HG03196 (cell line): ENCODE results near the gene TUBGCP6.

Experiments
- ATAC-seq: cut with Tn5 transposase; IDR thresholded peaks from one replicate; pipeline ENCODE4 v1.9.1; 2021; ENCODE audit not compliant: unreplicated experiment

The TUBGCP6 gene

DNA sequence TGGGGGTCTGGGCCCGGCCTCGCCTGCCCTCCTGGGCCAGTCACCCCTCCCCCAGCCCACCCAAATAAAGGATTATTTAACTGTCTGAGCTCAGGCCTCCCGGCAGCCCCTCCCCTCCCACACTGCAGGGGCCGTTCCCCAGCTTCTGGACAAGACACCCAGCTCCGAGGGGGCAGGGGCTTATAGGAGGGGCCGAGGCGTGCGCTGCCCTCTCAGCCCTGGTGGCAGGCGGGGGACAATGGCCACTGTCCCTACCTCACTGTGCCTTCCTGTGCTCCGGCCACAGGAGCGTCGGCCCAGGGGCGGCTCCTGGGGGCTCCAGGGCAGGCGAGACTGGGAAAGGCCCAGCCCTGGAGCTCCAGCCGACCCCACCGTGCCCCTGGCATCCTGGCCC, 46.2 kb downstream of the TUBGCP6 start:
- no peak for ATAC-seq

DNA sequence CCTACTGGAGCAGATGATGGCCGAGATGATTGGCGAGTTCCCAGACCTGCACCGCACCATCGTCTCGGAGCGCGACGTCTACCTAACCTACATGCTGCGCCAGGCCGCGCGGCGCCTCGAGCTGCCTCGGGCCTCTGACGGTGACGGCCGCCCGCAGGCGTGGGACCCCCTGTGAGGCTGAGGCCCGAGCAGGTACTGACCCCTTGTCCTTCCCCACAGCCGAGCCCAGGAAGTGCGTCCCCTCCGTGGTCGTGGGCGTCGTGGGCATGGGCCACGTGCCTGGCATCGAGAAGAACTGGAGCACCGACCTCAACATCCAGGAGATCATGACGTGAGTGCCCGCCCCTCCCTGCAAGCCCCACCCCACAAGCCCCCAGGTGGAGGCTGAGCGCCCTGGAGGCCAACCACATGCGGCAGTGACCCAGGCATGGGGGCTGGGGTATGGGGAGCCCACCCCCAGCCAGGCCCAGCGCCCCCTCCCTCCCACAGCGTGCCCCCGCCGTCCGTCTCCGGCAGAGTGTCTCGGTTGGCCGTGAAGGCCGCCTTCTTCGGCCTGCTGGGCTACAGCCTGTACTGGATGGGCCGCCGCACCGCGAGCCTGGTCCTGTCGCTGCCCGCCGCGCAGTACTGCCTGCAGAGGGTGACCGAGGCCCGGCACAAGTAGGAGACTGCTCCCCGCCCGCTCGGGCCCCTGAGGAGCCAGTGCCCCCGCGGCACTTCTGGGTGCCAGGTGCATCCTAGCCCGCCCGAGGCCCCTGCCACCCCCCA, 46.8 kb downstream of the TUBGCP6 start:
- ATAC-seq, result no peak

DNA sequence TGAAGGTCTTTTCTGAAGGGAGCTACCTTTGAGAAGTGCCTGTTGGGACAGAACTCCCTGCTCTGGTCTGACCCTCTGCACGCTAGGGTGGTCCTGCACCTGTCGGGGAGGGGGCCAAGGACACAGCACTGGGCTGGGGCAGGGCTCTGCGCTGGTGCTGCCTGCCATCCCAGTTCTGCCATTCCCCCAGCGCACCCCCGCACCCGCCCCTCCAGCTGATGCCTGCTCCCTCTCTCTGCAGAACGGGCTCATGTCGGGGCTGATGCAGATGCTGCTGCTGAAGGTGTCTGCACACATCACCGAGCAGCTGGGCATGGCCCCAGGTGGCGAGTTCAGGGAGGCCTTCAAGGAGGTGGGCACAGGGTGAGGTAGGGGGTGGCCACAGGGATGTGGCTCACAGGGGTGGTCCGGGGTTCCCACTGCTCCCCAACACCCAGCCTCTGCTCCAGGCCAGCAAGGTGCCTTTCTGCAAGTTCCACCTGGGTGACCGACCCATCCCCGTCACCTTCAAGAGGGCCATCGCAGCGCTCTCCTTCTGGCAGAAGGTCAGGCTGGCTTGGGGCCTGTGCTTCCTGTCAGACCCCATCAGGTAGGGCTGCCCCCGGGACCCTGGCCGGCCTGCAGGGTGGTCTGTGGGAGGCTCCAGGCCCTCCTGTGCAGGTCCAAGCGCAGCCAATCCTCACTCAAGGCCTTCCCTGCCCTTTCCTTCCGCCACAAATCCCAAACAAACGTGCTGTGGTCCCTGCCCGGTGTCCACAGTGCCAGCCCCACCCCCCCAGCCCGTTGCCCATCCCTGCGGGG, 47.6 kb downstream of the TUBGCP6 start:
- ATAC-seq, result no peak

DNA sequence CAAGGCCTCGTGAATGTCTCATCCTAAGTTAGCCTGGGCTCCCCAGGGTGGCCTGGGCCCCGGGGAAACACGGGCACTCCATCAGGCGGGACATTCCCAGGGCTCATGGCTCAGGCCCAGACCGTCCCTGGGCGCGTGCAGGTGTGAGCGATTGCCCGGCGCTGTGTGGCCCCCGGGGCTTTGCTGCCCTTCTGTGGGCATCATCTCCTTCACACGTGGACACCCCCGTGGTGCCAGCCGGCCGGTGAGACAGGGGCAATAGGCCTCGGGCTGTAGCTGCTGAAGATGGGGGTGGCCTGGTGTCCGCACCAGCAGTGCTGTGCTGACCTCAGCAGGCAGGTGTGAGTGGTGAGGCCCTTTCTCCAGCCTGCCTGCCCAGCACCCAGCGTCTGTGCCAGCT, 48.6 kb downstream of the TUBGCP6 start:
- ATAC-seq, result no peak

DNA sequence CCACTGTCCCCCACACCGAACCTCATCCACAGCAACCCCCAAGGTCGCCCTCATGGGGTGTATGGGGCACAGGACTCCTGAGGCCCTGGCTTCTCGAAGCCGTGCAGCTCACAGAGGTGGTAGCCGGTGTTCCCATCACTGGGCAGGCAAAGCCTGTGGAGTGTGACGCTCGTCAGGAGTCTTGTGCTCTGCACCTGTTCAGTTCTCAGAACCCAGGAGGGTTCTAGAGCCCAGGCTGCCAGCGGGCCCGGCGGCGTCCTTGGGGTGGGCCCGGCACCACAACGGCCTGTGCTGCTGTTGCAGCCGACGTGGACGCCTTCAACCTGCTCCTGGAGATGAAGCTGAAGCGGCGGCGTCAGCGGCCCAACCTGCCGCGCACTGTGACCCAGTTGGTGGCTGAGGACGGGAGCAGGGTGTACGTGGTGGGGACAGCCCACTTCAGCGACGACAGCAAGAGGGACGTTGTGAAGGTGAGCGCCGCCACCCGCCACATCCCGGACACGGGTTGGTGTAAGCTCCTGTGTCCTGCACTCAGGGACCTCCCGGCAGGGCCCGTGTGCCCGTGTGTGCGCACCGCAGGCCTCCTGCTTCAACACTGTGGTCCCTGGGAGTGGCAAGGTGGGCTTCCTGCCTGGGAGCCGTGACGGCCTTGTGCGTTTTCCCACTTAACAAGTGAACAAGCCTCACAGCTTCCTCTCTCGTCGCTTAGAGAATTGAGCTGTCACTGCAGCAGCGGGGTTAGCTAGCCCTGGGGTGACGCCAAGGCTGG, 50.6 kb downstream of the TUBGCP6 start:
- no peak for ATAC-seq

DNA sequence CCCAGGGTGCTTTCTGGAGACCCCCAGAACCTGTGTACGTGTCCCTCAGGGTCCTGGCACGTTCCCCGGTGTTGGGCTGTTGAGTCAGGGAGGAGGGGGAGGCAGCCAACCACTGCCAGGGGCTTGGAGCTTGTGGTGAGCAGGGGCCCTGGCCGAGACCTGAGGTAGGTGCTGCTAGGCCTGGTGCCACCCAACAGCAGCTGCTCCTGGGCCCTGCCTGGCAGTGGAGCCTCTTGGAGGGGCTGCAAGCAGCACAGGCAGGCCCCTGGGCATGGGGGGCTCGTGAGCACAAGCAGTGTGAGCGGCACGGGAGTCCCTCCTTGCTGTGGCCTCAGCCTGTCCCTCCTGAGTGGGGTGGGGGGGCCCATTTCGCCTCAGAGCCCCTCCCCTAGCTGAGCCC, 51.2 kb downstream of the TUBGCP6 start:
- no peak for ATAC-seq

DNA sequence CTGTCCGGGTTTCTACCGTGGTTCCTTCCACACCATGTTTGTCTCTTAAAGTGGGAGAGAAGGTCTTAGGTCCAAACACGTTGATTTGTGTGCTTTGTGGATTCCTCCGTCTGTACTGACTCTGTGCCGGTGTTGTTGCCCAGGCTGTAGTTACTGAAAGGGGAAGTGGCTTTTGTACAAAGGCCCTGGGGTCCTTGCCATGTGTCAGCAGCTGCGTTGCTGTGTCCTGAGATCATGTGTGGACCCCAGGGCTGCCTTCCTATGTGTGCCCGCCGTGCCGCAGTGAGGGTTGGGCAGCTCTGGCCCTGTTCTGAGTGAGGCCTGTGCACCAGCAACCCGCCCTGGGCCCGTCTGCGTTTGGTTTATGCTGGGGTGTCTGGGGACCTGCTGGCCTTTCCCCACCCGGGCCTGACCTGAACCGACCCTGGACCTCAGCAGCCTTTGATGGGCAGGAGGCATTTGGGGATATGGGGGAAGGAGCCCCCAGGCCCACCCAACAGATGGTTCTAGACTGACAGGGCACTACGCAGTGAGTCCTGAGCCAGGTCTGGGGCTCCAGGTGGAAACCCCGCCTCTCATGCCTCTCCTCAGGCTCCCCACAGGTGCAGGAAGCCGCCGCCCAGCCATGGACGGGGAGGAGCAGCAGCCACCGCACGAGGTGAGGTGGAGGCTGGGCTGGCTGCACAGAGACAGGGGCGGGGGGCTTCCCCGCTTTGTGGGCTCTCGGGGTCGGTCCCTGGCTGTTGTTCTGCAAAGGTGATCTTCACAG, 52.2 kb downstream of the TUBGCP6 start:
- ATAC-seq, result no peak

DNA sequence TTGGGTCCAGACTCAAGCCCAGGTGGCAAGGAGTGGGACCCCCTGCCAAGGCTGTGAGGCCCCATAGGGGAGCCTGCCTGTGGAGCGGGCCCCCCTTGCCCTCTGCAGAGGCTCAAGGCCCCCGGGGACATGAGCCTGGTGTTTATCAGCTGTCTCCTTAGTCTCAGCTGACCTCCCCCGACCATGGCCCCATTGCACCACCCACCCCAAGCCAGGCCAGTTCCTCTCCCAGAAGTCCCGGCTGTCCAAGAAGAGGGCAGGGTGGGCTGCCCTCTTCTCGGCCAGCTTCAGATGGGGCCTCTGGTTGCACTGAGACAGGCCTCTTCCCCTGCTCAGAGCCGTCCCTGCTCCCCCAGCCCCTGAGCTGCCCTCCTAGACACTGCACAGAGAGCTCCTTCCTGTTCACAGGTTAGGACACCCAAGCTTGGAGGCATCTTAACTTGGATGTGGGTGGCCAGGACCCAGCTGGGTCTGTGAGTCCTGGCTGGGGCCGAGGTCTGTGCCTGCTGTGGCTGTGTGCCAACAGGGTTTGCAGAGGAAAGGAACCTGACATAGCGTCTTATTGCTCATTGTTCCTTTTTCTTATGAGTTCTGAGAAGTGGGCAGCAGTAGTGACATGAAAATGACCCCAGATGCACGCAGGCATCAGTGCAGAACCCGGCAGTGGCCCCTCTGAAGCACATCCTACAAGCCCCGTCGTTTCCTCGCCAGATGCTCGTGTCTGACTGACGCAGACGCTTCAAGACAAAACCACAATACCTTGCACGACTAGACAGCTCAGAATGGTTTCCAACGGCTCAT, 53.7 kb downstream of the TUBGCP6 start:
- ATAC-seq, result no peak

DNA sequence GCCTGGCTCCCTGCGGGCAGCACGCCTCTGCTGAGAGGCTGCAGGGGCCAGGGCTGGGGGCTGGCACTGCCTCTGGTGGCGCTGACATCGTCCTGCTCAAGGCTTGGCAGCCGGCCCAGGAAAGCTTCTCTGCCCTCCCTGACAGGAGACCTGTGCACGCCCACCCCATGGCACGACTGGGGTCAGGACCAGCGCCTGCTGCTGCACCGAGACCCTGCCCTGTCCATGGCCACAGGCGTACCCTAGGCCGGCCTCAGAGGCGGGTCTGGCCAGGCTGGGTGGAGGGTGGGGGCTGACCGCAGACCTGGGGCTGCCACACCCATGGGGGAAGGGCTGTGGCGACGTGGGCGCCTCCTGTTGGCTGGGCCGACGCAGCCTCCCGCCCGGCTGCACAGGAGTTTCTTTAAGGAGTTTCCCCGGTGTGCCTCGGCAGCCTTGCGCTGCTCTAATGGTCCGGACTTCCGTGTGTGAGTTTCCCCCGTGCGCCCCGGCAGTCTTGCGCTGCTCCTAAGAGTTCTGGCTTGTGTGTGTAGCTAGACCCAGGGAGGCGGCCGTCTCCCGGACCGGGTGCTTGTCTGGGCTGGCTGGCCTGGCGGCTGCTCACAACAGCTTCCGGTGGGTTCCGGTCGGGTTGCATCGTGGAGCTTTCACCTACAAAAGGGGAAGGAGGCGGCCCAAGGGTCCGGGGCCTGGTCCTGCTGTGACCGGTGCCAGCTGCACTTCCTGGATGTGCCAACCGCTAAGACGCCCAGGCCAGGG, 54.5 kb downstream of the TUBGCP6 start:
- ATAC-seq, result peak; percentile 39

DNA sequence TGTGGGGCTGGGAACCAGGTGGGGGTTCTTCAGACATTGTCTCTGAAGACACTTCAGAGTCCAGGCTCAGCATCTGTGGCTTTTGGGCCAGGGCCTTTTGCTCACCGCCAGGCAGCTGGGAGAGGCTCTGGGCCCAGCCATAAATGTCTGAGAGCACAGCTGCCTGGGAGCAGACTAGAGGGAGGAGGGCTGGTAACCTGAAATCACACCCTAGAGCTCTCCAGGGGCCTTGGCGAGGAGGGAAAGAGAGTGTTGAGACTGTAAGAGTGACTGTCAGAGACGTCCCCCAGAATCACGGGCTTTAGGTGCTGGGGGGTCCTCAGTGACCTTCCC, 55.0 kb downstream of the TUBGCP6 start:
- ATAC-seq, result no peak

DNA sequence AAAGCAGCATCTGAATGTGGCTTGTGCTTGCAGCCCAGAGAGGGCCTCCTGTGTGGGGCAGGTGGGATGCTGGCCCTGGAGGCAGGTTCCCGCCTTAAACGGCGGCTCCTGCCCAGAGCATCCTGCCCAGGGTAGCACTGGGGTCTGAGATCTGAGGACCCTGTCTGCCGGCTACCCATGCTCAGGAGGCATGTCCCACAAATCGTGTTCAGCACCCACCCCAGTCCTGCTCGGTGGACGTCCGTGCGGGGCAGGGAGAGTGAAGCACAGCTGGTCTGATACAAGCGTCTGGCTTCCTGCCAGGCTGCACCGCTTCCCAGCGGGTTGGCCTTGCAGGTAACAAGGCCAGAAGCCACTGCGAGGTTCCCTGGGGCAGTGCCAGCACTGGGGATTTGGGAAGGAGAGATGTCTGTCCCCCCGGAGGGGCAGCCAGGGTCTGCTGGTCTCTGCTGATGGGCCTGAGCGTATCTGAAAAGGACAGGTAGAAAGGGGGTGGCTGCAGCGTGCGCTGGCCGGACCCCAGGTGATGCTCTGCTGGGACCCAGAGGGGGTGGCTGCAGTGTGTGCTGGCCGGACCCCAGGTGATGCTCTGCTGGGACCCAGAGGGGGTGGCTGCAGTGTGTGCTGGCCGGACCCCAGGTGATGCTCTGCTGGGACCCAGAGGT, 55.5 kb downstream of the TUBGCP6 start:
- no peak for ATAC-seq

DNA sequence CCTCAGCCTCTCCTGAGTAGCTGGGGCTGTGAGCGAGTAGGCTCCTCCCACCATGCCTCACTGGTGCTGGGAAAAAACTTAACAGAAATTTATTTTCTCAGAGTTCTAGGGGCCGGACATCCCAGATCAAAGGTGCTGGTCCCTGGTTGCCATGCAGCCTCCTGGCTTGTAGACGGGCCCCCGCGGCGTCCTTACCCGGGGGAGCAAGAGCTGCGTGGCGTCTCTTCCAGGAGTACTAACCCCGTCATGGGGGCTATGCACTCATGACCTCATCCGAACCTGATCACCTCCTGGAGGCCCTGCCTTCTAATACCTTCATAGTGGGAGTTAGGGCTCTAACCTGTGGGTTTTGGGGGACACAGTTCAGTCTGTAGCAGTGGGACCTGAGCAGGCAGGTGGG, 56.5 kb downstream of the TUBGCP6 start:
- no peak for ATAC-seq

DNA sequence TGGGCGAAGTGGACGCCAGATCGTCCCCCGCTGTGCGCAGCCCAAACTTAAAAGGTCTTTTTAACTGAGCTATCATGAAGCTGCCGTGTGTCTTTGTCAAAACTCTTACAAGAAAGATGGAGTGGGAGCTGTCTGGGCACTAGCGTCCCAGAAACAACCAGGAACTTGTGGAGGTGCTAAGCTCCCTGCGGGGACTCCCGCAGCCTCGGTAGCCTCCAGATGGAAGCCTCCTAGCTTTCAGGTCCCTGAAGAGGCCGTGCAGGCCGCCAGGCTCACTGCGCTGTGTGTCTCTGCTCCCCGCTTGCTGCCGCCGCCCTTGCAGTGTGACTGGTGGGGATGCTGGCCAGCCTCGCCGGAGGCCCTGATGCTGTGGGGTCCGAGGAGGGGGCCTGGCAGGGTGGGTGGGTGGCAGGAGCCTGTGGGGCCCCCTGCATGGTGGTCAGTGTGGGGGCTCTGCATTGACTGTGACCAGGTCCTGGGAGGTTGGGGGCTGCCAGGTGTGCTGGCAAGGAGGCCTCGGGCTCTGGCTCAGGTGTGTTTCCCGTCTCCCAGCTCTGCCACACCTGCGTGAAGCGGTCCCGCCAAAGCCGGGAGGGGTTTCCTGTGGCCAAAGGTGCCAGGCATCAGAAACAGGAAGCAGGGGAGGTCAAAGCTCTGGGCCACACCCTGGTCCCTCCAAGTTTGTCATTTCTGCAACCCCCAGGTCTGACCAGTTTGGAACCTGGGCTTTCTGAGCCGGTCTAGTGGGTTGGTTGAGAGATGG, 57.9 kb downstream of the TUBGCP6 start:
- no peak for ATAC-seq

DNA sequence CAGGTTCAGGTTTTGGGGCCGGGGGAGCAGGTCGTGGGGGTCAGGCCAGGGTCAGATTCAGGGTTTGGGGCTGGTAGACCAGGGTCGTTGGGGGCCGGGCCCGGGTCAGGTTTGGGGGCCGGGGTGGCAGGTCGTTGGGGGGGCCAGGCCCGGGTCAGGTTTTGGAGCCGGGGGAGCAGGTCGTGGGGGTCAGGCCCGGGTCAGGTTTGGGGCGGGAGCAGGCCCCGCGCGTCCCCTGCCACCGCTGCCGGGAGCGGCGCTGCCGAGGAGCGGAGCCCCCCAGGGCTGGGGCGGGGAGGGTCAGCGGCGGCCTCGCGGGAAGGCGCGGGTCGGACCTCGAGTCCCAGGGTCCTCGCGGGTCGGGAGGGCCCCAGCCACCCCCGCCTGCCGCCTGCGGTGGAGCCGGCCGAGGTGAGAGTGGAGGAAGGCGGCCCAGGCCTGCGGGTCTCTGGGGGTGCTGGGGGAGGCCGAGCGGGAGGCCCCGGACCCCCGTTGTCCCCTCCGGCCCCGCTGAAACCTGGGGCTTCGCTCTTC, 58.6 kb downstream of the TUBGCP6 start:
- no peak for ATAC-seq

DNA sequence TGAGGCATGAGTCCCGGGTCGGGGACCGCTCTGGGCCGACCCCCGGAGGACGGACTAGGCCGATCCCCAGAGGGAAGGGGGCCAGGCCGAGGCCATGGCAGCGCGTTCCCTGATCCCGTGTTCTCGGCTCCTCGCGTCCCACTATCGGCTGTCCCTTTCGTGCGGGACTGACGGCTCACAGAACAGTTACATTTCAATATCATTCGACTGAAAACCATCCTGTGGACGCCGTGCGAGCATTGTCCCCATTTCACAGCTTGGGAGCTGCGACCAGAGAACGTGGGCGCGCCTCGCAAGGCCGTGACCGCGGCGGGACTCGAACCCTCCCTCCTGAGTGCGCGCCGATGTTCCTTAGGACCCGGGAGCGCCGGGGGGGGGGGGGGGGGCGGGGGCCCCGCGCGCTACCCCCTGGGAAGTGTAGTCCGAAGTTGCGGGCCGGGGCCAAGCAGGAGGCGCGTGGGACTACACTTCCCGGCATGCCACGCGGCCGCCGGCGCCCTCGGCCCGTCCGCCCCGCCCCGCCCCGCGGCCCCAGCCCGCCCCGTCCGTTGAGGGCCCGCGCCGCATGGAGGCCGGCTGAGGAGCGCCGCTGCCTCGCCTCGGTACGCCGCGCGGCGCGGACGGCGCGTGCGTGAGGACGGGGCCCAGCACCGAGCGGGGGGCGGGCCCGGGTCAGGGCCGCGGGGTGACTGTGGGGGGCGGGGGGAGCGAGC, 59.3 kb downstream of the TUBGCP6 start, which contains the start of gene TRABD:
TRABD (plus strand) TSS at position 539 of the 713 bp plus-strand sequence. CDS start 7,148 bp downstream, outside the sequence.
- no peak for ATAC-seq

DNA sequence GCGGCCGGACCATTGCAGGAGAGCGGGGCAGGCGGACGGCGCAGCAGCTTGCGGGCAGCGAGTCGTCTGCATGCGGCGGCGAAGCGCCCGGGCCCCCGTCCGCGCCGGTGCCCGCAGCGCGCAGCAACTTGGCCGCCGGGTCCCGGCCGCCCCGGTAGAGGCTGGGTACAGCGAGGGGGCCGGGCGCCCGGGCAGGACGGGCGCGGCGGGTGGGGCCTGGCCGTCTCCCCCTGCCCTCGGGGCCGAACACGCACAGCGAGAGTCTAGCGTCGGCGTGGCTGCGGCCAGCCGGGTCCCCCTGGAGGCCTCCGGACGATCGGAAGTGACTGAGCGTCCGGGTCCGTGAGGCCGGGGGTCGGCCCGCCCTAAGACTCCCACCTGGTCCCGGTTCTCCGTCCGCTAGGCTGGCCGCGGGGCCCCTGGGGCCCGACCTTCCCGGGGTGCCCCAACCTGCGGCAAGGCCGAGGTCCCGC, 59.9 kb downstream of the TUBGCP6 start:
- no peak for ATAC-seq
